ENCODE data around the gene ZNF674.

GRCh38 chrX:46485897-46486296 is 59.3 kb downstream of the ZNF674 start:
- TF ChIP-seq CTCF (IDR thresholded peaks at IDR 0.05) (no peak), POLR2A (IDR thresholded peaks at IDR 0.05) (no peak)

Measured in stomach (tissue), 4 donors.